Activated T-cell treated with anti-CD3 and anti-CD28 coated beads, Interleukin-2, amount 50 U/mL, for 72 hours (primary cell): ENCODE measurements around the gene MUC20. TPM values are rescaled to one million over a fixed set of nuclear protein-coding genes. Genes with fewer than 3 reads are reported as not detected.

Source experiments
- ATAC-seq, 2 donors: fragments of 150-1000 bp; cut with Tn5 transposase; replicated peaks in 1 of 2; 2 replicates each; pipeline ENCODE4 v1.10.0; 2021; ENCODE audit warnings: moderate library complexity in 2 of 2, mild to moderate bottlenecking in 1 of 2
- DNase-seq, 2 donors: peaks; one replicate each; pipeline ENCODE4 v3.0.0; 2021 to 2022; ENCODE audit warnings: mixed read lengths in 1 of 2
- H3K27ac Mint-ChIP-seq: one replicate; pipeline ENCODE4 v1.8.0; 2022; ENCODE audit warnings: mild to moderate bottlenecking, moderate library complexity, mixed read lengths
- H3K27me3 Mint-ChIP-seq: one replicate; pipeline ENCODE4 v1.8.0; 2022; ENCODE audit warnings: low read depth, mixed read lengths
- H3K36me3 Mint-ChIP-seq, 2 donors: one replicate each; pipeline ENCODE4 v1.8.0; 2022; ENCODE audit warnings: mixed read lengths in 2 of 2, mild to moderate bottlenecking in 1 of 2; ENCODE audit not compliant: insufficient read depth in 2 of 2
- H3K4me1 Mint-ChIP-seq: one replicate; pipeline ENCODE4 v1.8.0; 2022; ENCODE audit warnings: low read depth, mixed read lengths
- H3K4me3 Mint-ChIP-seq, 2 donors: one replicate each; pipeline ENCODE4 v1.8.0; 2022; ENCODE audit warnings: mild to moderate bottlenecking in 2 of 2, mixed read lengths in 2 of 2, moderate library complexity in 2 of 2
- H3K9me3 Mint-ChIP-seq, 2 donors: one replicate each; pipeline ENCODE4 v1.8.0; 2022; ENCODE audit warnings: mixed read lengths in 2 of 2
- total RNA-seq, 2 donors: library from RNA; stranded (reverse); gene quantifications; one replicate each; pipeline ENCODE4 v1.2.3, GENCODE V29; 2022

The MUC20 gene
- total RNA-seq, 2 donors from 2014 or later: 3.4 to 7.8 TPM

DNA sequence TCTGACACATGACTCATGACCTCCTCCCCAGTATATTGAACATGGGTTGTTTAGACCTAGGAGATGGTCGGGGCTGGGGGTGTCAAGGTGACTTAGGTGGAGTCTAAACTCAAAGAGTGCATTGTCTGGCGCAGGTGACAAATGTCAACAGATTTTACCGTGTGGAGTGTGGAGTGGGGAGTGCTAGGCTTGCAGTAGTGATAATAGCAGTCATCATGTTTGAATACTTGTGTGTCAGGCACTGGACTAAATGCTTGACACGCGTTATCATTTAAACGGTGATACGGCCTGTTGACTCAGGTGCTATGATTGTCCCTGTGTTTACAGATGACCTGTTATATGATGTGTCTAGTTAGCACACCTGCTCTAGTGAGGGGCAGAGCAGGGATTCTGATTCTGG, 30.8 kb downstream of the MUC20 start:
- DNase-seq: no peak
- Mint-ChIP-seq H3K27ac (no peak overlapping the region), H3K36me3 (no peaks in the 10 kb centered on the region)

DNA sequence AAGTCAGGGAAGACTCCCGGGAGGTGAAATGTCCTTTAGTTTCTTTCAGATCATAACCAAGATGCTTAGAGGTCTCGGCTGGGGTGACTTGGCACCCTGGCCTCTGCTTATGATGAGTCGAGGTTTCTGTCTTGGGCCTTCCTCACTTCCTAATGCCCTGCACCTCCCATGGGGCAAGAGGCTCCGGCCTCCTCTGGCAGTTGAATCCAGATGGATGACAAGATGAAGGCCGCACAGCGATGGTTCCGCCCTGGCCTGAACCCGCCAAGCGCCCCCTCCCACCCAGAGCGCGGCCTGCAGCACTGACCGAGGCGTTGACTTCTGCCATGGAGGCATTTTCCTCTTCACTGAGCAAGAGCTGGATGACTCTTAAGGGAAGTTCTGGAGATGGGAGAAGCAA, 31.3 kb downstream of the MUC20 start:
- ATAC-seq (no peak), DNase-seq (no peak)
- H3K27ac Mint-ChIP-seq: no peak overlapping the region
- peaks cover 10% of the 10 kb centered on the region for H3K27me3 Mint-ChIP-seq
- H3K36me3 Mint-ChIP-seq: no peaks in the 10 kb centered on the region
- H3K9me3 Mint-ChIP-seq: no peaks in the 10 kb centered on the region
- no peak overlapping the region for H3K4me3 Mint-ChIP-seq
- peaks cover 24% of the 10 kb centered on the region for H3K4me1 Mint-ChIP-seq

More for the DNA sequence above, 30.8 kb downstream of the MUC20 start:
- Mint-ChIP-seq H3K4me3 (no peak overlapping the region), H3K9me3 (no peaks in the 10 kb centered on the region), H3K27me3 (peaks cover 5% of the 10 kb centered on the region), H3K4me1 (peaks cover 18% of the 10 kb centered on the region)
- no peak for ATAC-seq

GRCh38 chr3:195752546-195753331, 32.0 kb downstream of the MUC20 start:
- Mint-ChIP-seq H3K4me1 (peaks cover 24% of the 10 kb centered on the region), H3K27ac (no peak overlapping the region), H3K27me3 (peaks cover 13% of the 10 kb centered on the region), H3K4me3 (no peak overlapping the region), H3K9me3 (no peaks in the 10 kb centered on the region), H3K36me3 (no peaks in the 10 kb centered on the region)
- DNase-seq (no peak), ATAC-seq (no peak)

- H3K4me1 Mint-ChIP-seq: peaks cover 16% of the 10 kb centered on the region
- H3K27me3 Mint-ChIP-seq: peaks cover 12% of the 10 kb centered on the region
- H3K4me3 Mint-ChIP-seq: no peak overlapping the region
- no peaks in the 10 kb centered on the region for H3K9me3 Mint-ChIP-seq
- H3K36me3 Mint-ChIP-seq: no peaks in the 10 kb centered on the region
- DNase-seq (no peak), ATAC-seq (no peak)
- no peak overlapping the region for H3K27ac Mint-ChIP-seq
Measured at GRCh38 chr3:195753581-195753980, 32.8 kb downstream of the MUC20 start.

DNA sequence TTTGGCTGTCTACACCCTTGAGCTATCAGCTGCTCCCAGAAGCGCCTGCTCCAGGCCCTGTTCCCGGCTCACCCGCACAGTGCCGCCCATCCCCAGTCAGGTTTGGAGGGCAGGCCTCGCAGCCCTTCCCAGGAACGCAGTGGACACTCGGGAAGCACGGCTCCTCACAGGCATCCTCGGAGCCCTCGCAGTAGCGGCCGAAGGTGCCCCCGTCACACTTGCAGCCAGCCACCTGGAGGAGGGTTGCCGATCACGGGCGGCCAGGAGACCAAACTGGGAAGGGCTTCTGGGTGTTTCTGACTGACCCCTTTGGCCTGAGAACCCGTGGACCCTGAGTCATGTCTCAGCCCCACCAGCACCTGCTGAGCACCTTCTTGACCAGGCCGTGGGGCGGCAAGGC, 33.4 kb downstream of the MUC20 start:
- Mint-ChIP-seq H3K27ac (no peak overlapping the region), H3K36me3 (no peaks in the 10 kb centered on the region), H3K4me1 (peaks cover 10% of the 10 kb centered on the region), H3K27me3 (peaks cover 14% of the 10 kb centered on the region), H3K9me3 (no peaks in the 10 kb centered on the region), H3K4me3 (no peak overlapping the region)
- ATAC-seq (no peak), DNase-seq (no peak)

DNA sequence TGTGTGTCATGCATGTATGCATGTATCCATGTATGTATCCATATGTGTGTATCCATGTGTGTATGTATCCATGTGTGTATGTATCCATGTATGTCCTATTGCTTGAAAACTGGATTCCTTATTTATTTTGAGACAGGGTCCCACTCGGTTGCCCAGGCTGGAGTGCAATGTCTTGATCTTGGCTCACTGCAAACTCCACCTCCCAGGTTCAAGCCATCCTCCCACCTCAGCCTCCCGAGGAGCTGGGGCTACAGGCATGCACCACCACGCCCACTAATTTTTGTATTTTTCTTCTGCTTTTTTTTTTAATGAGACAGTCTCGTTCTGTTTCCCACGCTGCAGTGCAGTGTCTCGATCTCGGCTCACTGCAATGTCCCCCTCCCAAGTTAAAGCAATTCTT, 34.1 kb downstream of the MUC20 start:
- H3K9me3 Mint-ChIP-seq: no peaks in the 10 kb centered on the region
- no peaks in the 10 kb centered on the region for H3K36me3 Mint-ChIP-seq
- ATAC-seq (no peak), DNase-seq (no peak)
- H3K4me3 Mint-ChIP-seq: no peak overlapping the region
- H3K4me1 Mint-ChIP-seq: peaks cover 10% of the 10 kb centered on the region
- H3K27ac Mint-ChIP-seq: no peak overlapping the region
- H3K27me3 Mint-ChIP-seq: peaks cover 22% of the 10 kb centered on the region

DNA sequence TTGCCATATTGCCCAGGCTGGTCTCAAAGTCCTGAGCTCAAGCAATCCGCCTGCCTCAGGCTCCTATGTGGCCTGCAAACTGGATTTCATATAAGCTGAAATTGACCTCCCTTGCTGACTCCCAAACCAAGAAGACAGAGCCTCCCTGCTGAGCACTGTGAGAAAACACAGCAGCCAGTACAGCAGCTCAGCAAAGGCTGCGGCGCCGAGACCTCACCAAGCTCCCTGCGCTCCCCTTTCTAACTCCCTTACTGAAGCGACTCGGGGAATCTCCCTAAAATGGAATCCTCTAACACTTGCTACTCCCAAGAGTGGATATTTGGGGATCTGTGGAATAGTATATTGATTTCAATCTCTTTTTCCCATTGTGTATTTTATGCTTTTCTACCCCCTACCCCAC, 34.6 kb downstream of the MUC20 start:
- Mint-ChIP-seq H3K36me3 (no peaks in the 10 kb centered on the region), H3K27ac (no peak overlapping the region), H3K9me3 (no peaks in the 10 kb centered on the region), H3K4me1 (peaks cover 10% of the 10 kb centered on the region), H3K4me3 (peak overlapping the region in 1 of 2 donors; percentile 80), H3K27me3 (peaks cover 26% of the 10 kb centered on the region)
- no peak for DNase-seq
- no peak for ATAC-seq

DNA sequence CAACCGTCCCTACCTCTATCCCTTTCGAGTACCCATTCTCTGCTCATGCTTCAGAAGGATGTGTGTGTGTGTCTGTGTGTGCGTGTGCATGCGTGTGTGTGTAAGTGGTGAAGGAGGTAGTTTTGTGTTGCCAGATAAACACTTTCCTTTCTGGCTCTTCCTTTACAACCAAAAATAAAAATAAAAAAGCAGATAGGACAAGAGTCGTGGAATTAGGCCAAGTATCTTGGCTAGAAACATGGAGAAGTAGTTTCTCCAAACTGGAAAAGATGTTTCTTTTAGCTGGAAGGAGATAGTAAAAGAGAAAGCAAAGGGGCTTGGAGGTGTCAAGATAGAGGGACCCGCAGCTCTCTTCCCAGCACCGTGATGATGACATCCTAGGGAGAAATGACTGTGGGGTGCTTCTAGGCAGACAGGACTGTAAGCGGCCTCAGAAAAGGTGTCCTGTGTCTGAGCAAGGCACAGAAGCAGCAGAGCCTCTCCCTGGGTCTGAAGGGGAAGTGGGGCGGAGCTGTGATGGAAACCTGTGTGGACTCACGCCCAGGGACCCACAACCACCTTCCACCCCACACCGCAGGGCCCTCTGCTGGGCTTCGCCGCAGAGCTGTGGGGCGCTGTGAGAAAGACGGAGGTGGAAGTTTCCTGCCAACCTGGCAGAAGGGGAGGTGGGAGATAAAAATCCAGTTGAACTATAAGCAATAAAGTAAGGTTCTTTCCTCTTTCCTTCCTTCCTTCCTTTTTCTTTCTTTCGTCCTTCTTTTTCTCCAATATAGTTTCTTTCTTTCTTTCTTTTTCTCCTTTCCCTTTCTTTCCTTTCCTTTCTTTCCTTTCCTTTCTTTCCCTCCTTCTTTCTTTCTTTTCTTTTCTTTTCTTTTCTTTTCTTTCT, 35.3 kb downstream of the MUC20 start:
- peak; percentile 66 to 93 for ATAC-seq
- peaks cover 10% of the 10 kb centered on the region for H3K4me1 Mint-ChIP-seq
- no peaks in the 10 kb centered on the region for H3K9me3 Mint-ChIP-seq
- no peaks in the 10 kb centered on the region for H3K36me3 Mint-ChIP-seq
- peak overlapping the region; percentile 96 for H3K27ac Mint-ChIP-seq
- peak in 1 of 2 donors; percentile 66 for DNase-seq
- peaks cover 33% of the 10 kb centered on the region for H3K27me3 Mint-ChIP-seq
- H3K4me3 Mint-ChIP-seq: peak overlapping the region in 1 of 2 donors; percentile 80

DNA sequence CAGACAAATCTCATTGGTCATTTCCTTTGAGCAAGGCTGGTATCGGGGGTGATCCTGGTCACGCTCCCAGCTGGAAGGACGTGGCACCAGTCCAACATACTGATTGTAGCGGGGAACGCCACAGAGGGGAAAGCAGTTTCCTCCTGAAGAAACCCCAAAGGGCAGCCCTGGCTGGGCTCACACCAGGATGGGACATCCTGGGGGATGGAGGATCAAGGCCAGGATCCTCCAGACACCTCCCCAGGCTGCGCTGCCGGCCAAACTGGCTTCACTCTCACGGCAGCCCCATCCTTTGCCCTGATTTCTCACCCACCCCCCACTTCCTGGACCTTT, 36.6 kb downstream of the MUC20 start:
- Mint-ChIP-seq H3K4me3 (no peak overlapping the region), H3K4me1 (peaks cover 10% of the 10 kb centered on the region), H3K9me3 (no peaks in the 10 kb centered on the region), H3K27ac (no peak overlapping the region), H3K27me3 (peaks cover 37% of the 10 kb centered on the region), H3K36me3 (no peaks in the 10 kb centered on the region)
- no peak for ATAC-seq
- no peak for DNase-seq

DNA sequence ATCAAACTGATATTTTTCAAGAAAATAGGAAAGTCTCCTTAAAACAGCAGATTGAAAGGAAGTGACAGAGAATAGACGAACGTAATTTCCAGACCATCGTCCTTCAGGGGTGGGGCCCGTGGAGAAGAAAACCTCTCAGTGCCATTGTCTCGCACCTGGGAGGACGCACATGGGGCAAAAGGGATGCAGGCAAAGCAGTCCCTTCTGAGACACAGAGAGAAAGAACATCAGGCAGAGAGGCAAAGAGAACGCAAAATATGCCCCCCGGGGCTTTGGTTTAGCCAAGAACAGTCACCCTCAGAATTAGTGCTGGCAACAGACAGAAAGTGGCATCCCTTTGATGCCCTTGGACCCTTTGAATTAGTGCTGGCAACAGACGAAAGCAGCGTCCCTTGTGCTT, 37.0 kb downstream of the MUC20 start:
- Mint-ChIP-seq H3K4me1 (peaks cover 10% of the 10 kb centered on the region), H3K4me3 (no peak overlapping the region), H3K9me3 (no peaks in the 10 kb centered on the region), H3K27ac (no peak overlapping the region), H3K27me3 (peaks cover 37% of the 10 kb centered on the region), H3K36me3 (no peaks in the 10 kb centered on the region)
- DNase-seq: no peak
- no peak for ATAC-seq

- Mint-ChIP-seq H3K27ac (no peak overlapping the region), H3K4me1 (peaks cover 10% of the 10 kb centered on the region), H3K36me3 (no peaks in the 10 kb centered on the region), H3K4me3 (no peak overlapping the region), H3K27me3 (peaks cover 45% of the 10 kb centered on the region), H3K9me3 (no peaks in the 10 kb centered on the region)
- ATAC-seq (no peak), DNase-seq (no peak)
Measured at GRCh38 chr3:195758721-195759353, 38.1 kb downstream of the MUC20 start.

DNA sequence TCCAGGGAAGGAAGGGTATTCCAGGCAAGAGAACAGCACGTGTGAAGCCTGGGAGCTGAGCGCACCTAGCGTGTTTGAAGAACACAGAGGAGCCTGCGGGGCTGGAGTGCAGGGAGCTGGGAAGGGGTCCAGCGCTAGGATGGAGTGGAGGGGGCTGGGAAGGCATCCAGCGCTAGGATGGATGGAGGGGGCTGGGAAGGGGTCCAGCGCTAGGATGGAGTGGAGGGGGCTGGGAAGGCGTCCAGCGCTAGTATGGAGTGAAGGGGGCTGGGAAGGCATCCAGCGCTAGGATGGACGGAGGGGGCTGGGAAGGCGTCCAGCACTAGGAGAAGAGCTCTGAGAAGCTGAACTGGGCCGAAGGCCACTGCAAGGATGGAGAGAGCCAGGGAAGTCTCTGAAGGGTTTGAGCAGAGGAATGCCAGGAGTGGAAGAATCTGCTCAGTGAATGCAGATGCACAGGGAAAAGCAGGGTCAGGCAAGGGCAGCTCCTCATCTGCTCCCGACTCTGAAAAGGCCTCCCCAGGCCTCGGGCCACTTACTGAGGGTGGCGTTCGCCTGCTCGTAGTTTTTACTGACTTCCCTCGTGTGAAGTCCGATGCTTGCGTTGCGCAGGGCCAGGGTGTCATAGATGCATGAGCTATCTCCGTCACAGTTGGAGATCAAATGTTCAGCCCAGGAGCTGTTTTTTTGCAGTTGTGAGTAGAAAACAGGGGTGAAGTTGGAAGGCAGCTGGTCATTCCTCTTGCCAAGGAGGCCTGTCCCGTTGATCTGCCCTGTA, 39.8 kb downstream of the MUC20 start:
- H3K36me3 Mint-ChIP-seq: no peaks in the 10 kb centered on the region
- no peak overlapping the region for H3K27ac Mint-ChIP-seq
- ATAC-seq (no peak), DNase-seq (no peak)
- H3K4me1 Mint-ChIP-seq: peaks cover 10% of the 10 kb centered on the region
- peaks cover 52% of the 10 kb centered on the region for H3K27me3 Mint-ChIP-seq
- no peaks in the 10 kb centered on the region for H3K9me3 Mint-ChIP-seq
- H3K4me3 Mint-ChIP-seq: no peak overlapping the region
